ENCODE measurements around the gene SH3TC1. TPM values are rescaled to one million over a fixed set of nuclear protein-coding genes. Genes with fewer than 3 reads are reported as not detected.
A peak's percentile ranks its signal among the peaks of the same experiment; 100 is the strongest.

Gene SH3TC1
- total RNA-seq, 1 experiment from 2014 or later = 2.2 TPM

GRCh38 chr4:8163436-8164193 is 35.5 kb upstream of the SH3TC1 start:
- DNase-seq (ENCODE audit: low spot score) = no peak

GRCh38 chr4:8164194-8164565 is 34.9 kb upstream of the SH3TC1 start:
- DNase-seq (ENCODE audit: low spot score) = no peak

GRCh38 chr4:8164687-8165086 is 34.4 kb upstream of the SH3TC1 start:
- DNase-seq (ENCODE audit: low spot score) = no peak

- no peak for DNase-seq (ENCODE audit: low spot score)
Measured at GRCh38 chr4:8165374-8165896, 33.7 kb upstream of the SH3TC1 start.

GRCh38 chr4:8167291-8167690 is 31.8 kb upstream of the SH3TC1 start:
- DNase-seq (ENCODE audit: low spot score) = no peak

- no peak for DNase-seq (ENCODE audit: low spot score)
Measured at GRCh38 chr4:8167815-8168214, 31.3 kb upstream of the SH3TC1 start.

GRCh38 chr4:8168232-8168631 is 30.9 kb upstream of the SH3TC1 start:
- DNase-seq (ENCODE audit: low spot score) = no peak

GRCh38 chr4:8168832-8169598 is 30.1 kb upstream of the SH3TC1 start:
- no peak for DNase-seq (ENCODE audit: low spot score)

- no peak for DNase-seq (ENCODE audit: low spot score)
Measured at GRCh38 chr4:8169763-8170162, 29.3 kb upstream of the SH3TC1 start.

- DNase-seq (ENCODE audit: low spot score) = no peak
Measured at GRCh38 chr4:8170341-8170740, 28.7 kb upstream of the SH3TC1 start.

- DNase-seq (ENCODE audit: low spot score) = no peak
Measured at GRCh38 chr4:8171266-8171665, 27.8 kb upstream of the SH3TC1 start.

- DNase-seq (ENCODE audit: low spot score) = no peak
Measured at GRCh38 chr4:8171984-8172924, 26.8 kb upstream of the SH3TC1 start.

GRCh38 chr4:8173492-8174242 is 25.4 kb upstream of the SH3TC1 start:
- no peak for DNase-seq (ENCODE audit: low spot score)

GRCh38 chr4:8174970-8175369 is 24.1 kb upstream of the SH3TC1 start:
- DNase-seq (ENCODE audit: low spot score) = no peak

- DNase-seq (ENCODE audit: low spot score) = no peak
Measured at GRCh38 chr4:8175686-8176085, 23.4 kb upstream of the SH3TC1 start.

- peak; percentile 68 for DNase-seq (ENCODE audit: low spot score)
Measured at GRCh38 chr4:8176547-8177399, 22.3 kb upstream of the SH3TC1 start.

- DNase-seq (ENCODE audit: low spot score) = no peak
Measured at GRCh38 chr4:8177552-8177951, 21.5 kb upstream of the SH3TC1 start.

GRCh38 chr4:8177956-8178355 is 21.1 kb upstream of the SH3TC1 start:
- no peak for DNase-seq (ENCODE audit: low spot score)

- no peak for DNase-seq (ENCODE audit: low spot score)
Measured at GRCh38 chr4:8179074-8179473, 20.0 kb upstream of the SH3TC1 start.

- DNase-seq (ENCODE audit: low spot score) = no peak
Measured at GRCh38 chr4:8179771-8180170, 19.3 kb upstream of the SH3TC1 start.
